A673 (cell line): ENCODE results near the gene B3GLCT. TPM values are rescaled to one million over a fixed set of nuclear protein-coding genes. Genes with fewer than 3 reads are reported as not detected.
"Not testable (repeated sequence)": the region's sequence is repeated elsewhere in the genome, so short reads cannot be mapped to it uniquely, and the experiment has no call there.

ENCODE experiments used
- BruUV-seq: library from RNA; stranded (reverse); fragments of 400-500 nt; replicated peaks from 2 replicates; lab custom pipeline; 2021; lab: Mats Ljungman, UMichigan
- CTCF ChIA-PET: fragments of 300-600 bp; sonication (Branson Sonifier 250); formaldehyde crosslinking; loops from one replicate; lab custom pipeline; 2022; ENCODE audit warnings: antibody characterized with exemption; lab: Charles Lee
- POLR2A ChIA-PET: fragments of 300-600 bp; sonication (Branson Sonifier 250); formaldehyde crosslinking; loops from one replicate; lab custom pipeline; 2022; ENCODE audit warnings: antibody characterized with exemption; ENCODE audit not compliant: low non-redundant PET; lab: Charles Lee
- DNase-seq: peaks from one replicate; pipeline ENCODE4 v3.0.0-alpha.2; 2015; ENCODE audit warnings: low spot score
- H3K27ac ChIP-seq: fragments of 200-600 bp; sonication (generic); 2 replicates; pipeline ENCODE4 v1.5.1; 2016; ENCODE audit warnings: mixed run types, low read depth, mild to moderate bottlenecking, mixed read lengths, antibody characterized with exemption, low read length; ENCODE audit not compliant: poor library complexity, severe bottlenecking
- H3K27me3 ChIP-seq: fragments of 200-600 bp; sonication (generic); replicated peaks from 2 replicates; pipeline ENCODE4 v1.6.1; 2017; ENCODE audit warnings: mixed run types, low read depth, mild to moderate bottlenecking, mixed read lengths, antibody characterized with exemption, low read length; ENCODE audit not compliant: insufficient read depth, poor library complexity
- H3K36me3 ChIP-seq: fragments of 200-600 bp; sonication (generic); 2 replicates; pipeline ENCODE4 v1.6.1; 2016; ENCODE audit warnings: mixed run types, mild to moderate bottlenecking, mixed read lengths, antibody characterized with exemption, low read length; ENCODE audit not compliant: insufficient read depth, poor library complexity, severe bottlenecking
- H3K4me1 ChIP-seq: fragments of 200-600 bp; sonication (generic); 2 replicates; pipeline ENCODE4 v1.6.1; 2017; ENCODE audit warnings: mixed run types, mild to moderate bottlenecking, mixed read lengths, antibody characterized with exemption, low read length; ENCODE audit not compliant: insufficient read depth, poor library complexity, severe bottlenecking
- H3K4me3 ChIP-seq: fragments of 200-600 bp; sonication (generic); 2 replicates; pipeline ENCODE4 v1.5.1; 2016; ENCODE audit warnings: low read depth, mixed run types, mild to moderate bottlenecking, mixed read lengths, low read length; ENCODE audit not compliant: poor library complexity, severe bottlenecking
- H3K9me3 ChIP-seq: fragments of 200-600 bp; sonication (generic); 2 replicates; pipeline ENCODE4 v1.6.1; 2016; ENCODE audit warnings: mixed run types, low read depth, mild to moderate bottlenecking, mixed read lengths, antibody characterized with exemption, low read length; ENCODE audit not compliant: poor library complexity, severe bottlenecking
- EZH2 ChIP-seq: fragments of 200-600 bp; sonication (generic); IDR thresholded peaks from 2 replicates; pipeline ENCODE4 v1.6.1; 2017; ENCODE audit warnings: borderline replicate concordance, low read depth, mild to moderate bottlenecking, mixed read lengths, antibody characterized with exemption, low read length; ENCODE audit not compliant: poor library complexity, severe bottlenecking
- intact Hi-C: fragments of 100-400 bp; cut with micrococcal nuclease; formaldehyde crosslinking; loops from one replicate; pipeline ENCODE4 v1.10.0; 2022; ENCODE audit not compliant: unreplicated experiment
- total RNA-seq: library from RNA; stranded (reverse); gene quantifications from 2 replicates; pipeline ENCODE4 v1.2.3, GENCODE V29; 2021
- TF ChIP-seq, protein P1 (sequence below): fragments of 300-800, 200-600 bp; sonication (generic); conservative IDR thresholded peaks from 2 replicates; pipeline ENCODE4 v1.5.1; 2017; ENCODE audit warnings: low read depth, mild to moderate bottlenecking, antibody characterized with exemption, low read length, moderate library complexity, mixed read lengths

Gene B3GLCT
- total RNA-seq, 1 experiment from 2014 or later, result 8.5 TPM

DNA sequence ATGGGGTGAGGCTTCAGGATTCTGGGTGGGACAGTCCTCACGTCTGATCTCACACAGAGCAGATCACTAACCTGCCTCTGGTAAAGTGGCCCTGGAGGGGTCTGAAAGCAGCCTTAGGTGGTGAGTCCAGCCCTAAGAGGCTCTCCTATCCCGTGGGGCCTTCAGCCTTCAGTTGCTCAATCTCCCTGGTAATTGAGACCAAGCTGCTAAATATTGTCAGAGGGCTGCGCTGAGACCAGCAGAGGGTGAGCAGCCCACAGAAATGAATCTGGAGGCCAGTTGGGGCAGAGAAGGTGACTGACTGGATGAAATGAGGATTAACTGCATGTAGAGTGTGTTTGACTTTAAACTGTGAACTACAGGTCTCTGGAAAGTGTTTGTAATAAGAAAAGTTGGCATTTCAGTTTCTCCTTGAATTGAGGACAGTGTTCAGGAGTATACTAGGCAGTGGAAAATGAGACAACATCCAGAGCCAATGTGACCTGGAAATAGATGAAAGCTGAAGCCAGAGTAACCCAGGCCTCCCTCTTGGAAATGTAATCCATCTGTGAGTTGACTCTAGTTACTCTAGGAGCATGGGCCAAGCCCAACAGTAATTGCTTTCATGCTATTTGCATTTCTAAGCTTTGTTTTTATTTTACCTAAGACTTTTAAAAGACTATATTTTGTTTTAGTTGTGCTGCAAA, 23.8 kb upstream of the B3GLCT start:
- peaks cover 8% of the 10 kb centered on the region for H3K4me1 ChIP-seq
- no peaks in the 10 kb centered on the region for H3K36me3 ChIP-seq
- H3K27ac ChIP-seq, result no peak overlapping the region
- ChIA-PET POLR2A (no interaction called here), CTCF (no interaction called here)
- no peaks in the 10 kb centered on the region for H3K9me3 ChIP-seq
- no peak overlapping the region for H3K4me3 ChIP-seq
- intact Hi-C loops, result no loop called here
- BruUV-seq, result no TSS peak
- no peak for DNase-seq
- H3K27me3 ChIP-seq, result no peaks in the 10 kb centered on the region
- no peak for TF ChIP-seq EZH2
- TF ChIP-seq, protein P1, sequence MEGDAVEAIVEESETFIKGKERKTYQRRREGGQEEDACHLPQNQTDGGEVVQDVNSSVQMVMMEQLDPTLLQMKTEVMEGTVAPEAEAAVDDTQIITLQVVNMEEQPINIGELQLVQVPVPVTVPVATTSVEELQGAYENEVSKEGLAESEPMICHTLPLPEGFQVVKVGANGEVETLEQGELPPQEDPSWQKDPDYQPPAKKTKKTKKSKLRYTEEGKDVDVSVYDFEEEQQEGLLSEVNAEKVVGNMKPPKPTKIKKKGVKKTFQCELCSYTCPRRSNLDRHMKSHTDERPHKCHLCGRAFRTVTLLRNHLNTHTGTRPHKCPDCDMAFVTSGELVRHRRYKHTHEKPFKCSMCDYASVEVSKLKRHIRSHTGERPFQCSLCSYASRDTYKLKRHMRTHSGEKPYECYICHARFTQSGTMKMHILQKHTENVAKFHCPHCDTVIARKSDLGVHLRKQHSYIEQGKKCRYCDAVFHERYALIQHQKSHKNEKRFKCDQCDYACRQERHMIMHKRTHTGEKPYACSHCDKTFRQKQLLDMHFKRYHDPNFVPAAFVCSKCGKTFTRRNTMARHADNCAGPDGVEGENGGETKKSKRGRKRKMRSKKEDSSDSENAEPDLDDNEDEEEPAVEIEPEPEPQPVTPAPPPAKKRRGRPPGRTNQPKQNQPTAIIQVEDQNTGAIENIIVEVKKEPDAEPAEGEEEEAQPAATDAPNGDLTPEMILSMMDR, result no peak

DNA sequence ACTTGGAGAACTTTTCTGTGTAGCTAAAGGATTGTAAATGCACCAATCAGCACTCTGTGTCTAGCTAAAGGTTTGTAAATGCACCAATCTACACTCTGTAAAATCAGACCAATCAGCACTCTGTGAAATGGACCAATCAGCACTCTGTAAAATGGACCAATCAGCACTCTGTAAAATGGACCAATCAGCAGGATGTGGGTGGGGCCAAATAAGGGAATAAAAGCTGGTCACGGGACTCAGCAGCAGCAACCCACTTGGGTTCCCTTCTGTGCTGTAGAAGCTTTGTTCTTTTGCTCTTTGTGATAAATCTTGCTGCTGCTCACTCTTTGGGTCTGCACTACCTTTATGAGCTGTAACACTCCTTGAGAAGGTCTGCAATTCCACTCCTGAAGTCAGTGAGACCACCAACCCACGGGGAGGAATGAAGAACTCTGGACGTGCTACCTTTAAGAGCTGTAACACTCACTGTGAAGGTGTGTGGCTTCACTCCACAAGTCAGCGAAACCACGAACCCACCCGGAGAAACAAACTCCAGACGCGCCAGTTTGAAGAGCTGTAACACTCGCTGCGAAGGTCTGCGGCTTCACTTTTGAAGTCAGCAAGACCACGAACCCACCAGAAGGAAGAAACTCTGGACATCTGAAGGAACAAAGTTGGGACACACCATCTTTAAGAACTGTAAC, 21.8 kb upstream of the B3GLCT start:
- DNase-seq, H3K4me1 ChIP-seq, POLR2A ChIA-PET, CTCF ChIA-PET, H3K27ac ChIP-seq, H3K36me3 ChIP-seq, BruUV-seq, H3K27me3 ChIP-seq, H3K9me3 ChIP-seq, H3K4me3 ChIP-seq, intact Hi-C loops: not testable (repeated sequence)

DNA sequence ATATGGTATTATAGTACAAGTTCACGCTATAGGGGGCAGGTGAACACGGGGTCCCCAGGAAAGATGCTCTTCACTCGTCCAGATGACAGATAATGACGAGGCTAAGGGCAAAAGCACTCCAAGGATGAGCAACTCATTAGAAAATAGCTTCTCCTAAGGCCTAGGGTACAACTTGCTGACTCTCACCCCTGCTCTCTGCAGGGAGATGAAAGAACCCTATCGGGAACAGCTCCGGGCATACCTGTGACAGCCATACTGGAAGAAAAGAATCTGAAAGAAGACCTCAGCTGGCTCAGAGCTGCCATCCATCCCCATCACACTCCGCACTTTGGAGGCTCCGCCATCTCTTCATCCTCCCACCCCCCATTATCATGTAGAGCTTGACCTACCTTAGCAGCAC, 20.5 kb upstream of the B3GLCT start:
- Histone ChIP-seq H3K9me3 (no peaks in the 10 kb centered on the region), H3K4me3 (no peak overlapping the region), H3K27me3 (no peaks in the 10 kb centered on the region), H3K27ac (no peak overlapping the region), H3K4me1 (peaks cover 8% of the 10 kb centered on the region), H3K36me3 (no peaks in the 10 kb centered on the region)
- BruUV-seq, result no TSS peak
- no peak for DNase-seq
- ChIA-PET CTCF (interaction anchor here (0.6 kb wide), 1 partner anchor 245 kb away, joined by 3 read pairs; no protein-coding TSS in a partner anchor), POLR2A (no interaction called here)
- intact Hi-C loops, result no loop called here
- no peak for TF ChIP-seq EZH2
- TF ChIP-seq, protein P1, result no peak
